VCaP (cell line): ENCODE results near the gene CUZD1.

Source experiments
- H3K27ac ChIP-seq: fragments of 450-650 bp; 2 replicates; pipeline ENCODE4 v1.5.1; 2017
- TF ChIP-seq, protein P1 (sequence below): fragments of 450-650 bp; conservative IDR thresholded peaks from 2 replicates; pipeline ENCODE4 v1.5.1; 2017; ENCODE audit warnings: mild to moderate bottlenecking, moderate library complexity

Gene CUZD1

DNA sequence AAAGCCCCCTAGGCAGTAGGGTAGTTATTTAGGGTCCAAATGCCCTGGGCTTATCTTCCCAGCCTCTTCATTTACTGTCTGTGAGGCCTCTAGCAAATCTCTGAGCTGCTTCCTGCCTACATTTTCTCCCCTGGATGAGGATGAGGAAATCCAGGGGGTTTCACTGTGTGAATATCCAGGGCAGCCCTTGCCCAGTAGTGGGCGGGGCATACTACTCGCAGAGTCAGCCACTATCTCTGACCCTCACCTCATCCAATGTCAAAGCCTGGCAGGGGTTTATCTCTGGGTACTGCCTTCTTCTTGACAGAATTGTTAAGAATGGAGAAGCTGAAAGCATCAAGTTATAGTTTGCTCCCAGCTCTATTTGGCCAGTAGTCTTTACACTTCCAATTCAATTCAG lies 48.9 kb downstream of the CUZD1 start:
- H3K27ac ChIP-seq, result no peak overlapping the region
- TF ChIP-seq, protein P1, sequence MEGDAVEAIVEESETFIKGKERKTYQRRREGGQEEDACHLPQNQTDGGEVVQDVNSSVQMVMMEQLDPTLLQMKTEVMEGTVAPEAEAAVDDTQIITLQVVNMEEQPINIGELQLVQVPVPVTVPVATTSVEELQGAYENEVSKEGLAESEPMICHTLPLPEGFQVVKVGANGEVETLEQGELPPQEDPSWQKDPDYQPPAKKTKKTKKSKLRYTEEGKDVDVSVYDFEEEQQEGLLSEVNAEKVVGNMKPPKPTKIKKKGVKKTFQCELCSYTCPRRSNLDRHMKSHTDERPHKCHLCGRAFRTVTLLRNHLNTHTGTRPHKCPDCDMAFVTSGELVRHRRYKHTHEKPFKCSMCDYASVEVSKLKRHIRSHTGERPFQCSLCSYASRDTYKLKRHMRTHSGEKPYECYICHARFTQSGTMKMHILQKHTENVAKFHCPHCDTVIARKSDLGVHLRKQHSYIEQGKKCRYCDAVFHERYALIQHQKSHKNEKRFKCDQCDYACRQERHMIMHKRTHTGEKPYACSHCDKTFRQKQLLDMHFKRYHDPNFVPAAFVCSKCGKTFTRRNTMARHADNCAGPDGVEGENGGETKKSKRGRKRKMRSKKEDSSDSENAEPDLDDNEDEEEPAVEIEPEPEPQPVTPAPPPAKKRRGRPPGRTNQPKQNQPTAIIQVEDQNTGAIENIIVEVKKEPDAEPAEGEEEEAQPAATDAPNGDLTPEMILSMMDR, result no peak

DNA sequence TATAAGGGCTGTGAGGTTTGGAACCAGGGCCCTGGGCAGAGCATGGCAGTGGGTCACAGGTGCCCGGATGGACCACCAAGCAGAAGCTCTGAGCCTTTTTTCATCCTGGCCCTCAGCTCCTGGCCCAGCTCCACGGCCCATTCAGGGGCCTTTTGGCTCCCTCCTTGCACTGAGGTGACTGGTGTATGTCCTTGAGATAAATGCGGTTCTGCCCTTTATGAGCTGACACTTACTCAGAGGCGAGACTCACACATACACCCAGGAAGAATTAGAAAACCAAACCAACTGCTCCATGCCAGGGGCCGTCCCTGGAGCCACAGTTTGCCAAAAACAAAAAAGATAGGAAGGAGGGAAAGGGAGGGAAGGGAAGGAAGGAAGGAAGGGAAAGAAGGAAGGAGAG lies 49.7 kb downstream of the CUZD1 start:
- no peak overlapping the region for H3K27ac ChIP-seq
- TF ChIP-seq, protein P1, result no peak

DNA sequence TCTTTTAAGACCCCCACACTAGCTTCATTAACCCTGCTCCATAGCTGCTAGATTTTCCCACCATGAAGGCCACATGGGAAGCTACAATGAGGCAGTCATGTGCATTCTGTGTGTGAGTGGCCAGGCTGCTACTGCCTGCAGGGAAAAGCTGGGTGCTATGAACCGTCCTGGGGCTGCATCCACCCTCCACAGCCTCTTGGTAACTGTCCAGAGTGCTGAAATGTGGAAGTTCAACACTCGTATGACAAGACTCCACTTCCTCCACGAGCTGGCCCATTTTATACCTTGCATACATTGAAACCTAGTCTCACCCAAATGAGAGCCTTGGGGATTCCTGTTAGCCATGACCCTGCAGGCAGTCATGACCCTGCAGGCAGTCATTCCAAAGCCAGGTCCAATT lies 59.4 kb downstream of the CUZD1 start:
- H3K27ac ChIP-seq, result no peak overlapping the region
- TF ChIP-seq, protein P1, result no peak

DNA sequence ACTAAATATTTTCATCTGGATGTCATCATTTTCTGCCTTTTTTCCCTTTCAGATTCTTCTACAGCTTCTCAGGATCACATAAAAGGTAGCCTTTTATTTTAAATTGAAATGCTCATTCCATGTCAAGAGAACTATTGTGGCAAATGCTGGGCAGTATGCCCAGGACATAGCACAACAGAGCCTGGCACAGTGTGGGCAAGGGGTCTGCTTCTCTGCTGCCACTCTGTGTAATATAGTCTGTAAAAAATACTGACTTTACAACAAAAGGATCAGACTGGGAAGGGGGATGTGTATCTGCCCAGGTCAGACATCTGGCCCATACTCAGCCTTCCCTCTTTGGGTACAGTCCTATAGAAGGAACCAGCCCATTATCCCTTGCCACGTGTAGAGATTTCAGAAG lies 62.7 kb downstream of the CUZD1 start:
- no peak overlapping the region for H3K27ac ChIP-seq
- TF ChIP-seq, protein P1, result no peak
